Breast epithelium (tissue), 4 donors: Measurements from ENCODE around the gene TGFBI. TPM values are rescaled to one million over a fixed set of nuclear protein-coding genes. Genes with fewer than 3 reads are reported as not detected.

Experiments
- DNase-seq, 2 donors: peaks; one replicate each; pipeline ENCODE4 v3.0.0-alpha.2; 2019; ENCODE audit warnings: low spot score in 2 of 2
- H3K27ac ChIP-seq, 2 donors: fragments of 200-600 bp; sonication (generic) in 1 of 2; one replicate each; pipeline ENCODE4 v1.5.1; 2016 to 2019; ENCODE audit warnings: mild to moderate bottlenecking in 1 of 2
- H3K27me3 ChIP-seq, 2 donors: fragments of 200-600 bp; sonication (generic) in 1 of 2; one replicate each; pipeline versions ENCODE4 v1.5.1 to v1.6.0; 2017 to 2019; ENCODE audit warnings: control low read depth in 1 of 2, mild to moderate bottlenecking in 1 of 2
- H3K36me3 ChIP-seq: fragments of 200-600 bp; one replicate; pipeline ENCODE4 v1.5.1; 2019
- H3K4me1 ChIP-seq, 2 donors: fragments of 200-600 bp; sonication (generic); one replicate each; pipeline ENCODE4 v1.5.1; 2016 to 2019; ENCODE audit warnings: control low read depth in 1 of 2
- H3K4me3 ChIP-seq, 3 donors: fragments of 200-600 bp; sonication (generic); 1 replicate in 2 of 3; 2 replicates in 1 of 3; pipeline ENCODE4 v1.5.1; 2016 to 2019; ENCODE audit warnings: mild to moderate bottlenecking in 3 of 3, moderate library complexity in 2 of 3
- H3K9me3 ChIP-seq, 2 donors: fragments of 200-600 bp; sonication (generic) in 1 of 2; one replicate each; pipeline ENCODE4 v1.5.1; 2016 to 2019; ENCODE audit warnings: control low read depth in 1 of 2
- CTCF ChIP-seq, 3 donors: fragments of 450-650 bp; IDR thresholded peaks; one replicate each; pipeline ENCODE4 v1.5.1; 2016 to 2017; ENCODE audit warnings: antibody characterized with exemption in 3 of 3, mild to moderate bottlenecking in 3 of 3, moderate library complexity in 3 of 3
- POLR2A ChIP-seq: fragments of 450-650 bp; IDR thresholded peaks from one replicate; pipeline ENCODE4 v1.6.1; 2016; ENCODE audit warnings: antibody characterized with exemption, mild to moderate bottlenecking, moderate library complexity
- POLR2AphosphoS5 ChIP-seq, 3 donors: sonication (generic); formaldehyde crosslinking; IDR thresholded peaks; one replicate each; pipeline ENCODE4 v1.6.1; 2017; ENCODE audit warnings: antibody characterized with exemption in 3 of 3
- intact Hi-C: fragments of 100-400 bp; cut with DNase I; formaldehyde crosslinking; loops from one replicate; pipeline ENCODE4 v1.15.1; 2023; ENCODE audit warnings: low total_unique reads
- total RNA-seq, 3 donors: library from RNA; depleted of rRNA; stranded (reverse); fragments of >200 nt; gene quantifications; one replicate each; pipeline ENCODE4 v1.1.0, GENCODE V29; 2016

TGFBI gene
- total RNA-seq, 3 donors from 2014 or later, result 40.4 to 145 (median 45.2) TPM

DNA sequence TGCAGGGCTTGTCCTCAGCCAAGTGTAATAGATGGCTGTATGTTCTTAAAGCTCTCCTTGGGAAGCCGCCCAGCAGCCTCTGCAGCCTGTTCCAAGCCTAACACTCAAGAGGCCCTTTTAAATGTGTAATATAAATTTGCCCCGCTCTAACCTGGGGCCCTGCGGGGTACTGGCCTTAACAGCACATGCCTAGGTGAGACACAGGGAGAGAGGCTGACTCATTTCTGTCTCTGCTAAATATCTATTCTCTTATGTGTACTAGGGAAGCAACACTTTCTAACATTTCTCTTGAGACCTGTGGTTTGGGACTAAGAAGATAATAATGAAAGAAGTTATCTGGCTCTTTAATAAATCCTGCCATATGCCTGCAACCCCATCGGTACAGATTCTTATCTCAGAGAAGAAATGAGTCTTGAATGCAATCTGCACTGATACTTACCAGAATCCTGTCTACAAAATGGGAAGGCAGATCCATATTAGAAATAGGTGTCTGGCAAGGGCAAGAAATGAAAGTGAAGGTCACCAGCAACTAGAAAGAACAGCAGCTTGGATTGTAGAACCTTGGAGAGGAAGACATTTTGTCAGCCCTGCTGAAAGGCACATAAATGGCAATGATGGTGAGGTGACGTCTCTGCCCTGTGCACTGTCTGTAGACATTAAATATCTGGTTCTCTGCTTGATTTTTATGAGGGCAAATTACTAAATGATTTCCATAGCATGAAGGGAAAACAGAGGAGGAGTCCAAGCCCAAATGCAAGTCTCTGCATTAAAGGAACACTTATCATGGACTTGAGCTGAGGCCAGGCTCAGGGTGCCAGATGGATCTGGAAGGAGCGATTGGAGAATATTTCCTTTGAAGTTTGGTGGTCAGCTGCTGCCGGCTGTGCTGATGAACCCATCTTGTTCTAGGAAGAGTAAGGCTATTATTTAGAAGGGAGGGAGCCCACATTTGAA lies 14.5 kb upstream of the TGFBI start:
- Histone ChIP-seq H3K27ac (no peak overlapping the region), H3K36me3 (no peaks in the 10 kb centered on the region), H3K27me3 (no peaks in the 10 kb centered on the region), H3K9me3 (no peaks in the 10 kb centered on the region), H3K4me3 (no peak overlapping the region), H3K4me1 (no peaks in the 10 kb centered on the region)
- no peak for DNase-seq
- TF ChIP-seq POLR2A (no peak), CTCF (IDR thresholded peaks at IDR 0.05) (no peak), POLR2AphosphoS5 (IDR thresholded peaks at IDR 0.05) (no peak)
- intact Hi-C loops, result no loop called here

DNA sequence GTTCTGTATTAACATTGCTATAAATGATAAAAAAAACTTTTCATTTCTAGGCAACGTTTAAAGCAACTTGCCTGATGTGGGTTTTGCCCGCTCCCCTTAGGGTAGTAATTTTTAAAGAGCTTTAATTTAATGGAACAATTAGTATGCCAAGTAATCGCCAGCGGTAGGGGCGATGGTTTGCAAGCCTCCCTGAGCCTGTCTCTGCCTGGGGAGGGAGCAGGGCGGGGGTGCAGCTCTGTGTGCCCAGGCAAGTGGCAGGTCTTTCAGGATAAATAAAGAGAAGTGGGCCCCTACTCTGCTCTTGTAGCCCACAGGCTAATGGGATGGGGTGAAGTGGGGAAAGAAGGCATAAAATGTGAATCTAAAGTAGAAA lies 13.8 kb upstream of the TGFBI start:
- H3K27ac ChIP-seq, result no peak overlapping the region
- no peaks in the 10 kb centered on the region for H3K4me1 ChIP-seq
- no peak overlapping the region for H3K4me3 ChIP-seq
- no peaks in the 10 kb centered on the region for H3K27me3 ChIP-seq
- TF ChIP-seq POLR2A, result no peak
- no peak for TF ChIP-seq CTCF (IDR thresholded peaks at IDR 0.05)
- no peak for TF ChIP-seq POLR2AphosphoS5 (IDR thresholded peaks at IDR 0.05)
- intact Hi-C loops, result no loop called here
- H3K36me3 ChIP-seq, result no peaks in the 10 kb centered on the region
- no peaks in the 10 kb centered on the region for H3K9me3 ChIP-seq
- no peak for DNase-seq

- no peaks in the 10 kb centered on the region for H3K9me3 ChIP-seq
- no peak overlapping the region for H3K4me3 ChIP-seq
- no peaks in the 10 kb centered on the region for H3K27me3 ChIP-seq
- H3K4me1 ChIP-seq, result no peaks in the 10 kb centered on the region
- no peak for TF ChIP-seq POLR2A
- TF ChIP-seq POLR2AphosphoS5 (IDR thresholded peaks at IDR 0.05), result no peak
- no peak for TF ChIP-seq CTCF (IDR thresholded peaks at IDR 0.05)
- intact Hi-C loops, result no loop called here
- no peak overlapping the region for H3K27ac ChIP-seq
- DNase-seq, result no peak
- no peaks in the 10 kb centered on the region for H3K36me3 ChIP-seq
These were observed 12.7 kb upstream of the TGFBI start for GRCh38 chr5:136015966-136016650.

DNA sequence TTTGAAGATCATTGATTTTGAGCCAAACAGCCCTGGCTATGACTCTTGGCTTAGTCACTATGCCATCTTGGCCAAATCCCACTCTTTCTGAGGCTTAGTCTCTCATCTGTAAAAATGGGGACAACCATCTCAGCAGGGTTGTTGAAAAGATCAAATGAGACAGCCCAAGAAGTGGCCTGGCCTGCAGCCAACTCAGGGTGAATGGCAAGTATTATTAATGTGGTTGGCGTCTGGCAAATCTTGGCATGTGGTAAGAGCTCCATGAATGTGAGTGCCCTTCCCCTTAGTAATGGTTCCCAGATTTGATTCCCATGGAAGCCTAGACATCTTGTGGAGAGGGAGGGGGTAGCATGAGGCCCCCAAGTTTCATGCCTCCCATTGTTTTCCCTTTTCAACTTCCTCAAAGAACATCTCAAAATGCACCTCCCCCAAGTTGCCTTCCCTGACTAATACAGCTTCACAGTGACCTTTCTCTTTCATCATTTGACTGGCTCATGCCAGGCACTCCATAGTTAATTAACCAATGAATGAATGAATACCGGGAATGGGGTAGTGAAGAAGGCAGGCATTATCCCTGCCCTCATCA lies 11.8 kb upstream of the TGFBI start:
- Histone ChIP-seq H3K4me1 (no peaks in the 10 kb centered on the region), H3K9me3 (no peaks in the 10 kb centered on the region), H3K27ac (no peak overlapping the region), H3K4me3 (no peak overlapping the region), H3K36me3 (no peaks in the 10 kb centered on the region), H3K27me3 (no peaks in the 10 kb centered on the region)
- TF ChIP-seq POLR2A, result no peak
- TF ChIP-seq CTCF (IDR thresholded peaks at IDR 0.05), result no peak
- no peak for TF ChIP-seq POLR2AphosphoS5 (IDR thresholded peaks at IDR 0.05)
- intact Hi-C loops, result no loop called here
- no peak for DNase-seq
